HG03565 (cell line): ENCODE measurements around the gene RDH16.
"Not testable (repeated sequence)": the region's sequence is repeated elsewhere in the genome, so short reads cannot be mapped to it uniquely, and the experiment has no call there.

Experiments used
- ATAC-seq: cut with Tn5 transposase; IDR thresholded peaks from one replicate; pipeline ENCODE4 v1.9.1; 2021; ENCODE audit warnings: mild to moderate bottlenecking, moderate library complexity; ENCODE audit not compliant: unreplicated experiment

RDH16 gene

DNA sequence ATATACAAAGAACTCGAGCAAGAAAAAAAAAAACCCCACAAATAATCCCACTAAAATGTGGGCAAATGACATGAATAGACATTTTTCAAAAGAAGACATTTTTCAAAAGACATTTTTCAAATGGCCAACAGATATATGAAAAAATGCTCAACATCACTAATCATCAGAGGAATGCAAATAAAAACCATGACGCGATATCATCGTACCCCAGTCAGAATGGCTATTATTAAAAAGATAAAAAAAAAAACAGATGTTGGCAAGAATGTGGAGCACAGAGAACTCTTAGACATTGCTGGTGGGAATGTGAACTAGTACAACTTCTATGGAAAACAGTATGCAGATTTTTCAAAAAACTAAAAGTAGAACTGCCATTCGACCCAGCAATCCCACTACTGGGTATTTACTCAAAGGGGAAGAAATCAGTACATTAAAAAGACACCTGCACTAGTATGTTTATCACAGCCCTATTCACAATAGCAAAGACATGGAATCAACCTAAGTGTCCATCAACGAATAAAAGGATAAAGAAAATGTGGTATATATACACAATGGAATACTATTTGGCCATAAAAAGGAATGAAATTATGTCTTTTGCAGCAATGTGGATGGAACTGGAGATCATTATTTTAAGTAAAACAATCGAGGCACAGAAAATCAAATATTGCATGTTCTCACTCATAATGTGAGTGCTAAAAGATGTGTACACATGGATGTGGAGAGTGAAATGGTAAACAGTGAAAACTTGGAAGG, 32.6 kb upstream of the RDH16 start:
- ATAC-seq, result no peak

DNA sequence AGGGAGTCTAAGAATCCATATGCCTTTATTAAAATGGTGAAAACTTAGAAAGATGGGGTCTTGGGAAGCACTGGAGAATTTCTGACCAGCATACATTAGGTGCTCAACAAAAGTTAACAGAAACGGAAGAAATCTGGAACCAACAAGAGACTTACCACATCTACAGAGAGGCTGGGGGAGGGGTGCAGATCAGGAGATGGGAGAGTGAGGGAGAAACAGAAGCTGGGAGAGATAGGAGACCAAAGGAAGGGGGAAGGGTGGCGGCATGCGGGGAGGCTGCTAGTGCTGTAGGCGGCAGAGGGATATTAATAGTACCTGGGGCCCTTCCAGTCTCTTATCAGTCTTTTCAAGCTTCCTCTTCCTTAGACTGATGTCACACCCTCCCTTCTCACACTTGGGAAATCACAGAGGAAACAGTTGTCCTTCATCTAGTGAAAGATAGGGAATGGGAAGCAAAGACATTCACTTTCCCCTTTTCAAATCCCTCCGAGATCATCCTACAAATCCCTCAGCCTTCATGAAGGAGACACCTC, 30.9 kb upstream of the RDH16 start:
- no peak for ATAC-seq

DNA sequence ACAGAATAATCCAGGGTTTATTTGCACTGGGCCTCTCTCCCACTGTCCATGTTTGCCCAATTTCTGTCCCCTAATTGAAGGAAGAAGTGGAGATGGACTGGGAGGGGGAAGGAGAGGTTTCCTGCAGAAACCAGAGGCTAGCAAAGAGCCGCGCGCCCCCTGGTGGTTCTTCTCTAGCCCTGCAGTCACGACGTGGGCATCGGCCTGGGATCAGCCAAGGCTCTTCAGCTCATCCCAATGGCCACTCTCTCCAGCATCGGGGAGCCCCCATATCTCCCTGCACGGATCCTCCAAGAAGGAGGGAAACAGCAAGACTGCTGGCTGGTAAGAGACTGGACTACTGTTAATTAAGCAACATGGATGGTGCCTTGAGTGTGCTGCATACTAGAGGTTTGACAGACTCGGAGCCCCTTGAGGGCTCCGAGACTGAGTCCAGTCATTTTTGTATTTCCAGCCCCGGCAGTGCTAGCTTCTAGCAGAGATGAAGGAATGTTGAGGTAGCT, 30.2 kb upstream of the RDH16 start:
- ATAC-seq, result no peak

DNA sequence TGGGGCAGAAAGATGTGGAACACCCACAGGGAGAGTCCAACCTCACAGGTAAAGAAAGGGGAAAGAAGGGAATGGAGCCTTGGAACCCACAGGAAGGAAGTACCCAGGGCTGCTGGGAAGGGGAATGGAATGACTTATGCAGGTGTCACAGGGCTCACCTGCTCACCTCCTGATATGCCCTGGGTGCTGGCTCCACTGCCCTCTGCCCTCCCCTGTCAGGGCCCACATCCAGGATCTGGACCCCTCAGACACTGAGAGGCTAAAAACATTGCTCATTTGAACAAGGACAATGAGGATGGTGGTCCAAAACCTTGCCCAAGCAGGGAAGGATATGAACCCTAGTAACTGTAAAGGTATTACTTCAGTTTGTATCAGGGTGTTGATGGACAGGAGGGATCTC, 29.6 kb upstream of the RDH16 start:
- ATAC-seq, result no peak

DNA sequence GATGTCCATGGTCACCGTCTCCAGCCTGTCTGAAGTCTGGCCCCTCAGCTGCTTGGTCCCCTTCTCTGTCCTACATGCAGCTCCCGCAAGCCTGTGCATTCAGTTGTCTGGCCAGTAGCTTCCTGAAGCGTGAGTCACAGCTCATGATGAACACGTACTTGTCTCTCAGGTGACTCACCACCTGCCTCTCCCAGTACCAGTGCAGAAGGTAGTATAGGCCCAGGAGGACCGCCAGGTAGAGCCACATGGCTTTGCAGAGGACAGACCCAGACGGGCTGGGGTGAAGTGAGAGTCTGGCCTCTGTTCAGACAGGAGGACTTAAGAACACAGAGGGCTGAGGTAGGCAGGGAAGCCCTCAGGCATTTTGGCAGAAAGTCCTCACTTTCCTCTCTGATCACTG, 28.3 kb upstream of the RDH16 start:
- not testable (repeated sequence) for ATAC-seq

DNA sequence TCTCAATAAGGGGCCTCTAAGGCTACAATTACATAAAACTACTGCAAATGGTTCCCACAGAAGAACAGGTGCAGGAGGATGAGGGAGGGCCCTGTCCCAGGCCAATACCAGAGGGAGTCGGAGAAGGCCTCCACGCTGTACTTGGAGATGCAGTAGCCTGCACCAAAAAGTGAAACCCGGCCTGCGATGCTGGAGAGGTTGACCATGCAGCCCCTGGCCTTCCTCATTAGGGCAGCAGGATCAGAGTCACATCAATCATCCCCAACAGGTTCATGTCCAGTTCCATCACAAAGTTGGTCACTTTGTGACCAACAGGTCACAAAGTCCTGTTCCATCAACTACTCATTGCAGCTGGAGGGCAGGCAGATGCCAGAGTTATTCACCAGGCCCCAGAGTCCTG, 26.0 kb upstream of the RDH16 start:
- ATAC-seq, result no peak

DNA sequence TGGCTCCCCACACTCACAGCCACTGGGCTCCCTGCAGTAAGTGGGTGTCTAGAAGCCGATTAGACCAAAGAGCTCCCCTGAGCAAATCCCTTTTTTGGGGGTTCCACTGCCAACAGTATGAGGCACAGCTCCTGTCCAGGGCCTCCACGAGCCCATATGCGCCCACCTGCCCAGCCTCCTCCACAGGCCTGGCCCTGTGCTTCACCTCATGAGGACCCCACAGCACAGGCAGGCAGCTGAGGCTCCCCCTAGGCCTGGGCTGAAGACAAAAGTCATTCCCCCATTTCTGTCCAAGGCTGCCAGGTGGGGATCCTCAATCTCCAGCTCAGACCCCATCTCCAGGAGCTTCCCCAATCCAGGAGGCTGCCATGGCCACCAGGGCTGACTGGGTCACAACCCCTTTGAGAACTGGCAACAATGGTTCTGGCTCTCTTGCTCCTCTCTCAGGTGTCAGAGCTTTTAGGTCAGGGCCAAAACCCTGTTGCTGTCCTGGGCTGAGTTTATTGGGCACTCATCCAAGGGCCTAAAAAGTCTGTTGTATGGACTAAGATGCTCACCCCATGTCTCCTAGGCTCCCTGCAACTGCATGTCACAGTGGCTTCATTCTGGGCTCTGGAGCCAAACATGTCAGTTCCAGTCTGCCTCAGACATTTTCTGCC, 25.3 kb upstream of the RDH16 start:
- ATAC-seq, result not testable (repeated sequence)

DNA sequence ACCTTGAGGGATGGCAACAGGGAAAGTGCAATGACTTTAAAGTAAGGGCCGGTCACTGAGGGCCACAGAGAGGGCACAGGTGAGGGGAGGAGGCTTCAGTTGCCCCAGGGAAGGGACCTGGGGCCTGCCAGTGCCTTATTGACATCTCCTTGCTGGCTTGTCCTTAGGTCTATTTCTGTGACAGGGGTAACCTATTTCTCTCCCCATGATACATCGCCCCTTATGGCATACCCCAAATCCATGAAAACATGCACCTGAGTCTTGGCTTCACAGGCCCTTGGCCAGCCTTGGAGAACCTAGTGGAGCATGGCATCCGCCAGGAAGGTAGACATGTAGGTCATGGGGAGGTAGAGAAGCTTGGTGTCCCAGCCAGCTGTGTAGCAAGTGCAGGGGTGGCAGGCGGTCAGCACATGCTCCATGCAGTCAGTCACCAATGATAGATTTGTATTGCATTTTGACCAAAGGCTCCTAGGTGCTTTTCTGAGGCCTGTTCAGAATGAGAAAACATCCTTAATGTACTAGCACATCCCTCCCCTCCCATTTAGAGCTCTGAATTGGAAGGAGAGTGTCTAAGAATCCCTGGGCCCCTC, 23.6 kb upstream of the RDH16 start:
- no peak for ATAC-seq

DNA sequence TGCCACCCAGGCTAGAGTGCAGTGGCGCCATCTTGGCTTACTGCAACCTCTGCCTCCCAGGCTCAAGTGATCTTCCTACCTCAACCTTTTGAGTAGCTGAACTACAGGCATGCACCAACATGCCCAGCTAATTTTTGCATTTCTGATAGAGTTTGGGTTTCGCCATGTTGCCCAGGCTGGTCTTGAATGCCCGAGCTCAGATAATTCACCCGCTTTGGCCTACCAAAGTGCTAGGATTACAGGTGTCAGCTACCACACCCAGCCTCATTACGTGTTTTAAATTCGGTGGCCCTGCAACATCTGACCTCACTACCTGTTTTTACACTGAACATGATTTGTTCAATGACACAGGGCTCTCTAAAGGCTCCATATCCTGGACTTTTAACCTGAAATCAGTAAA, 22.9 kb upstream of the RDH16 start:
- ATAC-seq, result no peak

DNA sequence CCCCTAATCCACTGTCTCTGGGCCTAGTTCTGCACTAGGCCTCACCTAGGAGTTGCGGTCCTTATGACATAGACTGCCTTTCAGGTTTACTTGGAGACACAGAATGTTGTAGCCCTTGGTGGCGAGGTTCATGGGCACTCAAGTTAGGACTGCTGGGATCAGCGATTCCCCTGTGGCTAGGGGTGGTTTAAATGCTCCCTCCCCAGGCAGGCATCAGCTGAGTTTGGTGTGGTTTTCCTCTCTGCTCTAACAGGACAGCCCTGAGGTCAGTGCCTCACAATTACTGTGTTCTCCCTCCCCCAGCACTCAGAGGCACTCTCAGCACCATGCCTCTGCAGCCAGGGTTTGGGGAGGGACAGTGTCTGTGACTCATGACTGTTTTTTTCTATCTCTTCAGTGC, 22.2 kb upstream of the RDH16 start:
- ATAC-seq, result no peak

DNA sequence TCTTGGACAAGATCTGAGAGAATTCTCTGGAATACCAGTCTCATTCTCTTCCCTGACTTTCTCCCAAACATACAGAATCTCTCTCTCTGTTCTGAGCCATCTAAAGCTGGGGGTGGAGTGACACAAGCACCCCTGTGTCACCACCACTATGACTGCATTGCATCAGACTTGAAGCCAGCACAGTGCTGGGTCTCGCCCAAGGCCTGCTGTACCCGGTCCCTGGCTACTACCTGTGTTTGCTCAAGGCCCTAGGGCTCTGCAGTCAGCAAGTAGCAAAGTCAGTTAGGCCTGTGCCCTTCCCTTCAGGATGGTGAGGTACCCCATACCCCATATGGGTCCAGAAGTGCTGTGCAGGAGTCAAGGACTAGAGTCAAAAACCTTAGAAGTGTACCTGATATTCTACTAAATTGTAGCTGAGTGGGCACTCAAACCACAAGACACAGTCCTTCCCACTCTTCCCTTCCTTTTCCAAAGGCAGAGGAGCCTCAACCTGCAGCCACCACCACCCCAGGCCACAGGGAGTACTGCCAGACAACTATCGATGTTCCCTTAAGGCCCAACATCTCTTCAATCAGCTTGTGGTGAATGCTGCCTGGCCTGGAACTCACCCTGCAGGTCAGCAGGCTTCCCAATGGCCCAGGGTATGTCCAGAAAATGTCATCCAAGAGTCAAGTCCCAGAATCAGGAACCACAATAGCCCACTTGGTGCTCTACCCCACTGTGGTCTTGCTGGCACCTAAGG, 21.2 kb upstream of the RDH16 start:
- ATAC-seq, result no peak

DNA sequence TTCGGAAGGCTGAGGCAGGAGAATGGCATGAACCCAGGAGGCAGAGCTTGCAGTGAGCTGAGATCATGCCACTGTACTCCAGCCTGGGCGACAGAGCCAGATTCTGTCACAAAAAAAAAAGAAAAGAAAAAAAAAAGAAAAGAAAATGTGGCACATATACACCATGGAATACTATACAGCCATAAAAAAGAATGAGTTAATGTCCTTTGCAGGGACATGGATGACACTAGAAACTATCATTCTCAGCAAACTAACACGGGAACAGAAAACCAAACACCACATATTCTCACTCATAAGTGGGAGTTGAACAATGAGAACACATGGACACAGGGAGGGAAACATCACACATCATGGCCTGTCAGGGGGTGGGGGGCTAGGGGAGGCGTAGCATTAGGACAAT, 20.0 kb upstream of the RDH16 start:
- not testable (repeated sequence) for ATAC-seq

DNA sequence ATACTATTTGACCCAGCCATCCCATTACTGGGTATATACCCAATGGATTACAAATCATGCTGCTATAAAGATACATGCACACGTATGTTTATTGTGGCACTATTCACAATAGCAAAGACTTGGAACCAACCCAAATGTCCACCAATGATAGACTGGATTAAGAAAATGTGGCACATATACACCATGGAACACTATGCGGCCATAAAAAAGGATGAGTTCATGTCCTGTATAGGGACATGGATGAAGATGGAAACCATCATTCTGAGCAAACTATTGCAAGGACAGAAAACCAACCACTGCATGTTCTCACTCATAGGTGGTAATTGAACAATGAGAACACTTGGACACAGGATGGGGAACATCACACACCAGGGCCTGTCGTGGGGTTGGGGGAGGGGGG, 16.8 kb upstream of the RDH16 start:
- not testable (repeated sequence) for ATAC-seq

DNA sequence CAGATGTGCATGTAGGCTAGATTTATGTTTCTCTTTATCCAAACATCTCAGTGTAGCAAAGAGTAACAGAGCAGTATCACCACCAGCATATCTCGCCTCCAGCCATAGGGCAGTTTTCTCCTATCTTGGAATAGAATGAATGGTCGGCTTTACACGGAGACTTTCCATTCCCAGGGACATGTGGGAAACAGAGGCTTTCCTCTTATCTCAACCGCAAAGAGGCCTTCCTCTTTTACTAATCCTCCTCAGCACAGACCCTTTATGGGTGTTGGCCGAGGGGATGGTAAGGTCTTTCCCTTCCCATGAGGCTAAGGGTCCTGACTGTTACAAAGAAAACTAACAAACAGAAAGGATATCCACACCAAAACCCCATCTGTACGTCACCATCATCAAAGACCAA, 11.5 kb upstream of the RDH16 start:
- ATAC-seq, result not testable (repeated sequence)

DNA sequence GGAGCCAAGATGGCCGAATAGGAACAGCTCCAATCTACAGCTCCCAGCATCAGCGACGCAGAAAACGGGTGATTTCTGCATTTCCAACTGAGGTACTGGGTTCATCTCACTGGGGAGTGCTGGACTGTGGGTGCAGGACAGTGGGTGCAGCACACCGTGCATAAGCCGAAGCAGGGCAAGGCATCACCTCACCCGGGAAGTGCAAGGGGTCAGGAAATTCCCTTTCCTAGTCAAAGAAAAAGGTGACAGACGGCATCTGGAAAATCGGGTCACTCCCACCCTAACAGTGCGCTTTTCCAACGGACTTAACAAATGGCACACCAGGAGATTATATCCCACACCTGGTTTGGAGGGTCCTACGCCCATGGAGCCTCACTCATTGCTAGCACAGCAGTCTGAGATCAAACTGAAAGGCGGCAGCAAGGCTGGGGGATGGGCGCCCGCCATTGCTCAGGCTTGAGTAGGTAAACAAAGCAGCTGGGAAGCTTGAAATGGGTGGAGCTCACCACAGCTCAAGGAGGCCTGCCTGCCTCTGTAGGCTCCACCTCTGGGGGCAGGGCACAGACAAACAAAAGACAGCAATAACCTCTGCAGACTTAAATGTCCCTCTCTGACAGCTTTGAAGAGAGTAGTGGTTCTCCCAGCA, 8.7 kb upstream of the RDH16 start:
- ATAC-seq, result not testable (repeated sequence)

DNA sequence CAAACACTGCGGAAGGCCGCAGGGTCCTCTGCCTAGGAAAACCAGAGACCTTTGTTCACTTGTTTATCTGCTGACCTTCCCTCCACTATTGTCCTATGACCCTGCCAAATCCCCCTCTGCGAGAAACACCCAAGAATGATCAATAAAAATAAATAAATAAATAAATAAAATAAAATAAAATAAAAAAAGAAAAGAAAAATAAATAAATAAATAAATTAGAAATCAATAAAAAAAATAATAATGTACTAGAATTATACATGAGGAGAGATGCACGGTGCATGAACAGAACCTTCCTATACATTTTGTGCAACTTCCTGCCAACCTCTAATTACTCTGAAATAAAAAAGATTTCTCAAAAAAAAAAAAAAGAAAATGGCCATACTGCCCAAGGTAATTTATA, 7.7 kb upstream of the RDH16 start:
- not testable (repeated sequence) for ATAC-seq

DNA sequence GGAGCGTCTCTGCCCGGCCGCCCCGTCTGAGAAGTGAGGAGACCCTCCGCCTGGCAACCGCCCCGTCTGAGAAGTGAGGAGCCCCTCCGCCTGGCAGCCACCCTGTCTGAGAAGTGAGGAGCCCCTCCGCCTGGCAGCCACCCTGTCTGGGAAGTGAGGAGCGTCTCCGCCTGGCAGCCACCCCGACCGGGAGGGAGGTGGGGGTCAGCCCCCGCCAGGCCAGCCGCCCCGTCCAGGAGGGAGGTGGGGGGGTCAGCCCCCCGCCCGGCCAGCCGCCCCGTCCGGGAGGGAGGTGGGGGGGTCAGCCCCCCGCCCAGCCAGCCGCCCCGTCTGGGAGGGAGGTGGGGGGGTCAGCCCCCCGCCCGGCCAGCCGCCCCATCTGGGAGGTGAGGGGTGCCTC, 6.1 kb upstream of the RDH16 start:
- ATAC-seq, result not testable (repeated sequence)

DNA sequence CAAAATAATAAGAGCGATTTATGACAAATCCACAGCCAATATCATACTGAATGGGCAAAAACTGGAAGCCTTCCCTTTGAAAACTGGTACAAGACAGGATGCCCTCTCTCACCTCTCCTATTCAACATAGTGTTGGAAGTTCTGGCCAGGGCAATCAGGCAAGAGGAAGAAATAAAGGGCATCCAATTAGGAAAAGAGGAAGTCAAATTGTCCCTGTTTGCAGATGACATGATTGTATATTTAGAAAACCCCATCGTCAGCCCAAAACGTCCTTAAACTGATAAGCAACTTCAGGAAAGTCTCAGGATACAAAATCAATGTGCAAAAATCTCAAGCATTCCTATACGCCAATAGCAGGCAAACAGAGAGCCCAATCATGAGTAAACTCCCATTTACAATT, 4.8 kb upstream of the RDH16 start:
- ATAC-seq, result not testable (repeated sequence)

DNA sequence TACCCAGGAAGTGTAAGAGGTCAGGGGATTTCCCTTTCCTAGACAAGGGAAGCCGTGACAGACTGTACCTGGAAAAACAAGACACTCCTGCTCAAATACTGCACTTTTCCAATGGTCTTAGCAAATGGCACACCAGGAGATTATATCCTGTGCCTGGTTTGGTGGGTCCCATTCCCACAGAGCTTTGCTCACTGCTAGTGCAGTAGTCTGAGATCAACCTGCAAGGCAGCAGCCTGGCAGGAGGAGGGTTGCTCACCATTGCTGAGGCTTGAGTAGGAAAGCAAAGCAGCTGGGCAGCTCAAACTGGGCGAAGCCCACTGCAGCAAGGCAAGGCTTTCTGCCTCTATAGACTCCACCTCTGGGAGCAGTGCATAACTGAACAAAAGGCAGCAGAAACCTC, 1.0 kb upstream of the RDH16 start:
- no peak for ATAC-seq

DNA sequence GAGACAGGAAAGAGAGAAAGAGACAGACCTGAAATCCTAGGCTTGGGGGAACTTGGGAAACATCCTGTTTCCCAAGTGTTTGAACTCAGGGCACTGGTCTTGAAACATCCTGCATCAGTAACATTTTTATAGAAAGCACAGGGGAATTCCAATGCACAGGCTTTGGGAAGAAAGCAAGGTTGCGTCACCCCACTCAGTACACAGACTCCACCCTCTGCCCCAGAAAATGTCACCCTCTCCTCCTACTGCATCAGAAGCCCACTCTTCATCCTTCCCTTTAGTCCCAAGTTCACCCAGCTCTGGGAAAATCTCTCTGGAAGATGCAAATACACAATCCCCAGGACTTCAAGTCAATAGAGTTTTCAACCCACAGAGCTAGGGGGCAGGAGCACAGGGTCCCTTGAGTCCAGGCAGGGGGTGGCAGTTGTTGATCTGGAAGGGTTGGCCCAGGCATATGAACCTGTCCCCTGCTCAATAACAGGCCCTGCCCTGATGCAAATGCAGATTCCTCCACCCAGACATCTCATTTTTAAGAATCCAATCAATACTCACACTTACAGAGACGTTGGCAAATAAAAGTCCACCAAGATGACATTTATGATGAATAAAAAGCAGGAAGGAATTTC, 1.7 kb downstream of the RDH16 start:
- no peak for ATAC-seq
